Right lobe of liver (tissue), 4 donors: ENCODE data around the gene FANK1.

Experiments used
- POLR2A ChIP-seq: fragments of 450-650 bp; IDR thresholded peaks from one replicate; pipeline ENCODE4 v1.6.1; 2017; ENCODE audit warnings: antibody characterized with exemption, mild to moderate bottlenecking
- TF ChIP-seq, protein P1 (sequence below), 4 donors: fragments of 200-600 bp in 3 of 4; fragments of 450-650 bp in 1 of 4; IDR thresholded peaks; one replicate each; pipeline versions ENCODE4 v1.5.1 to v1.8.0; 2016 to 2022; ENCODE audit warnings: antibody characterized with exemption in 4 of 4, mild to moderate bottlenecking in 2 of 4
- donor health status: DM: no; HTN: no; CAD: no.
- donor health status: DM: no; HTN: no; CAD: no.
- donor health status: DM: no; HTN: yes; CAD: no.

DNA sequence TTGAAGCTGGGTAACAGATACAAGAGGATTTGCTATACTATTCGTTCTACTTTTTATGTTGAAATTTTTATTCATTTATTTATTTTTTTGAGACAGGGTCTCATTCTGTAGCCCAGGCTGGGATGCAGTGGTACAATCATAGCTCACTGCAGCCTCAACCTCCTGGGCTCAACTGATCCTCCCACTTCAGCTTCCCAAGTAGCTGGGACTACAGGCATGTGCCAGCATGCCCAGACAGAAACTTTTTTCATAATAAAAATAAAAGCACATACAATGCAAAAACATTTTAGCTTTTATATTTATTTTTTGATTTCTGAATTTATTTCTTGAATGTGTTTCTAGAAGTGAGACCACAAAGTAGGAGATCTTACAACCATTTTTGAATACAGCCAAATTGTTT is 71.2 kb downstream of the FANK1 start:
- TF ChIP-seq, protein P1, sequence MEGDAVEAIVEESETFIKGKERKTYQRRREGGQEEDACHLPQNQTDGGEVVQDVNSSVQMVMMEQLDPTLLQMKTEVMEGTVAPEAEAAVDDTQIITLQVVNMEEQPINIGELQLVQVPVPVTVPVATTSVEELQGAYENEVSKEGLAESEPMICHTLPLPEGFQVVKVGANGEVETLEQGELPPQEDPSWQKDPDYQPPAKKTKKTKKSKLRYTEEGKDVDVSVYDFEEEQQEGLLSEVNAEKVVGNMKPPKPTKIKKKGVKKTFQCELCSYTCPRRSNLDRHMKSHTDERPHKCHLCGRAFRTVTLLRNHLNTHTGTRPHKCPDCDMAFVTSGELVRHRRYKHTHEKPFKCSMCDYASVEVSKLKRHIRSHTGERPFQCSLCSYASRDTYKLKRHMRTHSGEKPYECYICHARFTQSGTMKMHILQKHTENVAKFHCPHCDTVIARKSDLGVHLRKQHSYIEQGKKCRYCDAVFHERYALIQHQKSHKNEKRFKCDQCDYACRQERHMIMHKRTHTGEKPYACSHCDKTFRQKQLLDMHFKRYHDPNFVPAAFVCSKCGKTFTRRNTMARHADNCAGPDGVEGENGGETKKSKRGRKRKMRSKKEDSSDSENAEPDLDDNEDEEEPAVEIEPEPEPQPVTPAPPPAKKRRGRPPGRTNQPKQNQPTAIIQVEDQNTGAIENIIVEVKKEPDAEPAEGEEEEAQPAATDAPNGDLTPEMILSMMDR (IDR thresholded peaks at IDR 0.05), result no peak
- no peak for TF ChIP-seq POLR2A
